H1 (cell line): ENCODE measurements around the gene STAP2. TPM values are rescaled to one million over a fixed set of nuclear protein-coding genes. Genes with fewer than 3 reads are reported as not detected.

Experiments
- CHD2 ChIP-seq: IDR thresholded peaks from 2 replicates; pipeline ENCODE4 v1.6.1; 2012; ENCODE audit warnings: low read length, improper control_type of control experiment
- CHD7 ChIP-seq: fragments of 300-600 bp; sonication (generic); IDR thresholded peaks from 2 replicates; pipeline ENCODE4 v1.7.1; 2012; ENCODE audit warnings: low read length, moderate library complexity, mild to moderate bottlenecking, inconsistent platforms; ENCODE audit not compliant: insufficient replicate concordance
- EP300 ChIP-seq, 2 experiments: IDR thresholded peaks; 1 replicate in 1 of 2; 2 replicates in 1 of 2; pipeline ENCODE4 v1.6.1; 2011 to 2012; ENCODE audit warnings: low read depth in 2 of 2, low read length in 2 of 2, mild to moderate bottlenecking in 2 of 2, borderline replicate concordance in 1 of 2, inconsistent platforms in 1 of 2, moderate library complexity in 1 of 2
- JUND ChIP-seq: IDR thresholded peaks from 2 replicates; pipeline ENCODE4 v1.6.1; 2011; ENCODE audit warnings: mild to moderate bottlenecking, improper control_type of control experiment, low read length
- KDM1A ChIP-seq: fragments of 200-600, 300-600 bp; sonication (generic); IDR thresholded peaks from 2 replicates; pipeline ENCODE4 v1.7.1; 2016; ENCODE audit warnings: mild to moderate bottlenecking, low read length, borderline replicate concordance
- KDM5A ChIP-seq: fragments of 200-600 bp; IDR thresholded peaks from 2 replicates; pipeline ENCODE4 v1.7.1; 2012; ENCODE audit warnings: mild to moderate bottlenecking, low read length, inconsistent platforms, mixed read lengths
- NRF1 ChIP-seq: IDR thresholded peaks from 2 replicates; pipeline ENCODE4 v1.6.1; 2011; ENCODE audit warnings: mild to moderate bottlenecking, low read depth, low read length, improper control_type of control experiment
- RBBP5 ChIP-seq: IDR thresholded peaks from 2 replicates; pipeline ENCODE4 v1.7.1; 2012; ENCODE audit warnings: low read depth, mild to moderate bottlenecking, inconsistent platforms, low read length, moderate library complexity, borderline replicate concordance
- SIX5 ChIP-seq: IDR thresholded peaks from 2 replicates; pipeline ENCODE4 v1.6.1; 2011; ENCODE audit warnings: mild to moderate bottlenecking, low read depth, low read length
- SP1 ChIP-seq: IDR thresholded peaks from 2 replicates; pipeline ENCODE4 v1.6.1; 2011; ENCODE audit warnings: low read depth, low read length
- SP2 ChIP-seq: IDR thresholded peaks from 2 replicates; pipeline ENCODE4 v1.6.1; 2012; ENCODE audit warnings: mild to moderate bottlenecking, low read length, inconsistent platforms
- TAF7 ChIP-seq: optimal IDR thresholded peaks from 2 replicates; pipeline ENCODE3; 2011; ENCODE audit warnings: low read depth, mild to moderate bottlenecking, inconsistent platforms, low read length, moderate library complexity, borderline replicate concordance
- TCF12 ChIP-seq: IDR thresholded peaks from 2 replicates; pipeline ENCODE4 v1.6.1; 2011; ENCODE audit warnings: low read depth, mild to moderate bottlenecking, low read length
- polyA plus RNA-seq, 7 experiments: library from polyadenylated mRNA; depleted of rRNA in 3 of 7; stranded (reverse) in 5 of 7; unstranded in 2 of 7; fragments of >200 nt in 5 of 7; fragments of 200-250 nt in 2 of 7; gene quantifications; 1 replicate in 5 of 7; 2 replicates in 1 of 7; 4 replicates in 1 of 7; pipeline versions ENCODE4 v1.2.1 to v1.2.3, GENCODE V29; 2011 to 2013; ENCODE audit warnings: missing spikeins in 2 of 7, mixed read lengths in 2 of 7
- total RNA-seq: library from RNA; stranded (reverse); fragmentation: NEBNext Ultra II Directional; extraction: Animal tissue kit (Norgen Biotek cat#: 25700); gene quantifications from 2 replicates; pipeline ENCODE4 v1.2.1, GENCODE V29; 2021

STAP2 gene
- total and polyA plus RNA-seq, 2 of the 8 experiments (the other 6 are each of a cell fraction or from before 2014, with no cell fraction given): 15.3 to 37.3 TPM

DNA sequence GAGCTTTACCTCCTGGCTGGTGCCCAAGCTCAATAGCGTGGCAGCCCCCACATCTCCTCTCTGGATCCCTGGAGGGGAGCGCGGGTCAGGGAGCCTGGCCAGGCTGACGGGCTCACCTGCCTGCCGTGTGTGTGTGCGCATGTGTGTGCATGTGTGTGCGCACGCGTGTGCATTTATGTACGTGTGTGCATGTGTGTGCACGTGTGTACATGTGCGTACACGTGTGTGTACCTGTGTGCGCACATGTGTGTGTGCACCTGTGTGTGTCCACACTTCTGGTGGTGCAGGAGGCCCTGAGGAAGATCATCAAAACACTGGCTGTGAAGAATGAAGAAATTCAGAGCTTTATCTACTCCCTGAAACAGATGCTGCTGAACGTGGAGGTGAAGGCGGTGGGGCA lies 33.0 kb downstream of the STAP2 start (continued):
- TF ChIP-seq CHD7 (no peak), KDM1A (no peak), NRF1 (no peak), TCF12 (no peak), RBBP5 (no peak), SIX5 (no peak), EP300 (IDR thresholded peaks at IDR 0.05; ENCODE audit: borderline replicate concordance in 1 of 2, low read depth in 2 of 2, low read length in 2 of 2) (no peak), SP2 (no peak), CHD2 (no peak), TAF7 (no peak), JUND (no peak), KDM5A (no peak), SP1 (no peak)
